HG03196 (cell line): ENCODE data around the gene COG5.

Experiments used
- ATAC-seq: cut with Tn5 transposase; IDR thresholded peaks from one replicate; pipeline ENCODE4 v1.9.1; 2021; ENCODE audit not compliant: unreplicated experiment

COG5 gene

GRCh38 chr7:107563775-107564552 lies at the start of gene COG5, which contains the start of gene DUS4L:
Gene COG5 (minus strand): TSS chr7:107563920. CDS start chr7:107563896, 24 bp downstream.
Gene DUS4L (plus strand): TSS chr7:107563971. CDS start chr7:107567071, 3,100 bp downstream.
- ATAC-seq: peak; percentile 95

GRCh38 chr7:107613439-107613838 lies 49.7 kb upstream of the COG5 start:
- ATAC-seq: no peak

GRCh38 chr7:107610323-107610722 lies 46.6 kb upstream of the COG5 start:
- no peak for ATAC-seq

- no peak for ATAC-seq
These were observed 46.1 kb upstream of the COG5 start for GRCh38 chr7:107609811-107610261.

- ATAC-seq: no peak
These were observed 42.6 kb upstream of the COG5 start for GRCh38 chr7:107606303-107606702.

GRCh38 chr7:107605218-107605815 lies 41.6 kb upstream of the COG5 start:
- ATAC-seq: no peak

- no peak for ATAC-seq
These were observed 37.1 kb upstream of the COG5 start for GRCh38 chr7:107600816-107601215.

- no peak for ATAC-seq
These were observed 35.5 kb upstream of the COG5 start for GRCh38 chr7:107599262-107599661.

- ATAC-seq: no peak
These were observed 34.2 kb upstream of the COG5 start for GRCh38 chr7:107597953-107598352.

- no peak for ATAC-seq
These were observed 33.8 kb upstream of the COG5 start for GRCh38 chr7:107597582-107597916.

GRCh38 chr7:107596881-107597581 lies 33.3 kb upstream of the COG5 start:
- ATAC-seq: no peak

GRCh38 chr7:107594961-107595737 lies 31.4 kb upstream of the COG5 start:
- no peak for ATAC-seq

- ATAC-seq: no peak
These were observed 29.3 kb upstream of the COG5 start for GRCh38 chr7:107593025-107593410.

GRCh38 chr7:107592361-107593024 lies 28.8 kb upstream of the COG5 start:
- ATAC-seq: no peak

- no peak for ATAC-seq
These were observed 27.7 kb upstream of the COG5 start for GRCh38 chr7:107591421-107591820.

GRCh38 chr7:107588529-107589130 lies 24.9 kb upstream of the COG5 start:
- ATAC-seq: no peak

- ATAC-seq: no peak
These were observed 21.0 kb upstream of the COG5 start for GRCh38 chr7:107584716-107585115.

- no peak for ATAC-seq
These were observed 19.2 kb upstream of the COG5 start for GRCh38 chr7:107582875-107583274.

- ATAC-seq: no peak
These were observed 17.8 kb upstream of the COG5 start for GRCh38 chr7:107581387-107582013.
